GM20000 (cell line): ENCODE results near the gene STARD9.
A peak's percentile ranks its signal among the peaks of the same experiment; 100 is the strongest.

Source experiments
- DNase-seq: peaks from one replicate; pipeline ENCODE4 v3.0.0; 2012; ENCODE audit warnings: low spot score
- TF ChIP-seq, protein P1 (sequence below): IDR thresholded peaks from 2 replicates; pipeline ENCODE4 v1.5.1; 2012; ENCODE audit warnings: mild to moderate bottlenecking, control low read depth; ENCODE audit errors: extremely low read depth, missing control alignments

Gene STARD9

GRCh38 chr15:42640109-42640508, 64.7 kb downstream of the STARD9 start:
- TF ChIP-seq, protein P1, sequence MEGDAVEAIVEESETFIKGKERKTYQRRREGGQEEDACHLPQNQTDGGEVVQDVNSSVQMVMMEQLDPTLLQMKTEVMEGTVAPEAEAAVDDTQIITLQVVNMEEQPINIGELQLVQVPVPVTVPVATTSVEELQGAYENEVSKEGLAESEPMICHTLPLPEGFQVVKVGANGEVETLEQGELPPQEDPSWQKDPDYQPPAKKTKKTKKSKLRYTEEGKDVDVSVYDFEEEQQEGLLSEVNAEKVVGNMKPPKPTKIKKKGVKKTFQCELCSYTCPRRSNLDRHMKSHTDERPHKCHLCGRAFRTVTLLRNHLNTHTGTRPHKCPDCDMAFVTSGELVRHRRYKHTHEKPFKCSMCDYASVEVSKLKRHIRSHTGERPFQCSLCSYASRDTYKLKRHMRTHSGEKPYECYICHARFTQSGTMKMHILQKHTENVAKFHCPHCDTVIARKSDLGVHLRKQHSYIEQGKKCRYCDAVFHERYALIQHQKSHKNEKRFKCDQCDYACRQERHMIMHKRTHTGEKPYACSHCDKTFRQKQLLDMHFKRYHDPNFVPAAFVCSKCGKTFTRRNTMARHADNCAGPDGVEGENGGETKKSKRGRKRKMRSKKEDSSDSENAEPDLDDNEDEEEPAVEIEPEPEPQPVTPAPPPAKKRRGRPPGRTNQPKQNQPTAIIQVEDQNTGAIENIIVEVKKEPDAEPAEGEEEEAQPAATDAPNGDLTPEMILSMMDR, result no peak
- no peak for DNase-seq

DNA sequence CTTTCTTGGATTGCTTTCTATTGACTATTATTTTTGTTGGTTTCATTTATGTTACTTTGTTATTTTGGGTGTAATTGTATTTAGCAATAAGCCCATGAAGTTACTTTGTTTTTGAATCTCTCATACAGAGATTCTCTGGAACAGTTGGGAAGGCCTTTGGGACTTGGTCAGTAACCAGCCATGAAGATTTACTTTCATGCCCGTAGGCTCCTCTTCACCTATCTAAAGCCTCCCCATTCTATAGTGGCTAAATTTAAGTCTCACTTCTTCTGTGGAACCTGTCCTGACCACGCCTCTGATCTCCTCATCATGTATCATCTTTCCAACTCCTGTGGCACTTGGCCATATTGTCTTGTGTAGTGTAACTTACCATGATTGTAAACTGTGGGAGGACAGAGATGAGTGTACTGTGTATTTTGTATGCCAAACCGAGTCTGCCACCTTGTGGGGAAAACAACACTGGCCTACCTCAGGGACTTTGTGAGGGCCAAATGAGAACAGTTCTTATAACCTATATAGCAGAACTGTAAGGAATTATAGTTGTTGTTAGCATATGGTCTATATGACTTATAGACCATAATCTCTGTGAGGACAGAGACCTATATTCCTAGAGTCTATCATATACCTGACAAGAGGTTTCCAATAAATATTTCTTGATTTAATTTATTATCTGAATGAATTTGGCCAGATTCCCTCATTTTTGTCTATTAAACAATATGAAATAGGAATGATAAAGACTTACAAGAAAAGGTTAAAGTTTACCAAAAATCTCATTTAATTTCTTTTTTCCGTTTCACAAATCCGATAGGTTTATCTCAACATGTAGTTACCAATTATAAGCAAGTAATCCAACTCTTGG, 75.0 kb downstream of the STARD9 start:
- TF ChIP-seq, protein P1, result peak; percentile 56
- peak; percentile 68 for DNase-seq

DNA sequence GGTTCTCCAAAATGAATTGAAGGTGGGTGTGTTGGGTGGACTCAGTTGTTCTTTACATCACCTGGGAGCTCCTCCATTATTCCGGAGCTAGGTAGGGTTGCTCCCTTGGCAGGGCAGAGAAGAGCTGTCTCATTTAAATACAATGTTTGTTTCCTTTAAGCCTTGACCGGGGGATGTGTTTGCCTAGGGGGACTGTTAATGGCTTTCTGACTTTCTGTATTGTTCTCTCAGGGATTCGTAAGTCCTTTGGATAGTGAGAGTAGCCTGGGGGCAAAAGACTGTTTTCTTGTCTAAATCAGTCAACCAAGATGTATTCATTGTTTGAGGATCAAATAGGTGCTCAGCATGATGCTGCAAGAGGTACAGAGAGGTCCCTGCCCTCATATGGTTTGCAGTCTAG, 90.4 kb downstream of the STARD9 start:
- TF ChIP-seq, protein P1, result no peak

GRCh38 chr15:42667855-42668254, 92.4 kb downstream of the STARD9 start:
- no peak for DNase-seq
- TF ChIP-seq, protein P1, result no peak

More for the DNA sequence above, 90.4 kb downstream of the STARD9 start:
- DNase-seq, result no peak

DNA sequence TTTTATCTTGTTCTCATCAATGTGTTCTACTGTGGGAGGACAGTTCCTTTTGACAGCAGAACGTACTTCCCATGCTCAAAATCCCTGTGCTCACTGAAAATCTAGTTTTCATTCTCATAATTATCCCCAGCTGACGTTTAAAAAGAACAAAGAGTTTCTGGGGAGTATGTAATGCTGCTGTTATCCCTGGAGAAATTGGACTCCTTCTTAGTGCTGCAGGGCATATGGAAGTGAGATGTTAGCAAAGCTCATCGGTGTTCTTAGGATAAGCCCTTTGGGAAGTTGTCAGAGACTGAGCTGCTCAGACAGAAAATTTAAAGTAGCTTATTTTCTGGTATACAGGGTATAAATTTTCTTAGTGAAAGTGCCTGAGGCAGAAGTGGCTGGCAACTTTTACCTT, 95.0 kb downstream of the STARD9 start:
- TF ChIP-seq, protein P1, result no peak
- DNase-seq, result no peak

GRCh38 chr15:42672444-42672843, 97.0 kb downstream of the STARD9 start:
- no peak for DNase-seq
- TF ChIP-seq, protein P1, result no peak

DNA sequence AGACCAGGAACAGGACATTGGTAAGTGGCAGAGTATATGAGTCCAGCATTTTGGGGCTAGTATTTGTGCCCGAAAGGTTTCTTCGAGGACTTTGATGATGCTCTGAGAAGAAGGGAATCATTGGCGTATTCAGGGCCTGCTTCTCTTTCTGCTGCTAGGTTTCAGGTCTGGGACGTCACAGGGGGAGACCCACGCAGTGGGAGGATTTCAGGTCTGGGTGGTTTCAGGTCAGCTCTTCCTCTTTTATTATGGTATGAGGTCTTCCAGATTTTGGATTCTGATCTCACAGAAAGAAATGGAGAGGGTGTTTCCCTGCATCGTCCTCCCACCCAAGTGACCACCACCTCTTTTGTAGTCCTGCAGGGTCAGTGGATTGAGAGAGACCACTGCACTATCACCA, 99.1 kb downstream of the STARD9 start:
- no peak for DNase-seq
- TF ChIP-seq, protein P1, result no peak
